Thoracic aorta (tissue), 2 donors: ENCODE results near the gene GEMIN2. TPM values are rescaled to one million over a fixed set of nuclear protein-coding genes. Genes with fewer than 3 reads are reported as not detected.
"Not testable (repeated sequence)": the region's sequence is repeated elsewhere in the genome, so short reads cannot be mapped to it uniquely, and the experiment has no call there.

Experiments used
- ATAC-seq: fragments of 150-250 bp; one replicate; pipeline ENCODE4 v1.8.0; 2017; ENCODE audit warnings: low read depth; ENCODE audit not compliant: insufficient number of reproducible peaks, low FRiP score
- DNase-seq: peaks from one replicate; pipeline ENCODE4 v3.0.0-alpha.2; 2020; ENCODE audit warnings: low spot score
- H3K27ac ChIP-seq, 2 donors: fragments of 200-600 bp; sonication (generic); 1 replicate in 1 of 2; 2 replicates in 1 of 2; pipeline ENCODE4 v1.5.1; 2016; ENCODE audit warnings: mild to moderate bottlenecking in 2 of 2, moderate library complexity in 2 of 2
- H3K27me3 ChIP-seq: fragments of 200-600 bp; sonication (generic); replicated peaks from 2 replicates; pipeline ENCODE4 v1.6.0; 2016; ENCODE audit warnings: mild to moderate bottlenecking; ENCODE audit not compliant: insufficient read depth
- H3K36me3 ChIP-seq: fragments of 200-600 bp; sonication (generic); one replicate; pipeline ENCODE4 v1.5.1; 2016
- H3K4me1 ChIP-seq, 2 donors: fragments of 200-600 bp; sonication (generic); 1 replicate in 1 of 2; 2 replicates in 1 of 2; pipeline versions ENCODE4 v1.5.1 to v1.6.0; 2016; ENCODE audit warnings: low read depth in 2 of 2, mild to moderate bottlenecking in 1 of 2; ENCODE audit not compliant: control insufficient read depth in 1 of 2
- H3K4me3 ChIP-seq: fragments of 200-600 bp; sonication (generic); 2 replicates; pipeline ENCODE4 v1.5.1; 2016; ENCODE audit warnings: mild to moderate bottlenecking
- H3K9me3 ChIP-seq: fragments of 200-600 bp; sonication (generic); 2 replicates; pipeline ENCODE4 v1.5.1; 2016
- total RNA-seq, 2 donors: library from RNA; depleted of rRNA; stranded (reverse); fragments of >200 nt; gene quantifications; one replicate each; pipeline versions ENCODE4 v1.1.0 to v1.2.3, GENCODE V29; 2016
- TF ChIP-seq, protein P1 (sequence below): fragments of 200-600 bp; sonication (generic); IDR thresholded peaks from one replicate; pipeline ENCODE4 v1.5.1; 2019; ENCODE audit warnings: antibody characterized with exemption

GEMIN2 gene, protein sequence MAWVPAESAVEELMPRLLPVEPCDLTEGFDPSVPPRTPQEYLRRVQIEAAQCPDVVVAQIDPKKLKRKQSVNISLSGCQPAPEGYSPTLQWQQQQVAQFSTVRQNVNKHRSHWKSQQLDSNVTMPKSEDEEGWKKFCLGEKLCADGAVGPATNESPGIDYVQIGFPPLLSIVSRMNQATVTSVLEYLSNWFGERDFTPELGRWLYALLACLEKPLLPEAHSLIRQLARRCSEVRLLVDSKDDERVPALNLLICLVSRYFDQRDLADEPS
- total RNA-seq = 1 to 10 TPM; 7.6 to 9.5 TPM

DNA sequence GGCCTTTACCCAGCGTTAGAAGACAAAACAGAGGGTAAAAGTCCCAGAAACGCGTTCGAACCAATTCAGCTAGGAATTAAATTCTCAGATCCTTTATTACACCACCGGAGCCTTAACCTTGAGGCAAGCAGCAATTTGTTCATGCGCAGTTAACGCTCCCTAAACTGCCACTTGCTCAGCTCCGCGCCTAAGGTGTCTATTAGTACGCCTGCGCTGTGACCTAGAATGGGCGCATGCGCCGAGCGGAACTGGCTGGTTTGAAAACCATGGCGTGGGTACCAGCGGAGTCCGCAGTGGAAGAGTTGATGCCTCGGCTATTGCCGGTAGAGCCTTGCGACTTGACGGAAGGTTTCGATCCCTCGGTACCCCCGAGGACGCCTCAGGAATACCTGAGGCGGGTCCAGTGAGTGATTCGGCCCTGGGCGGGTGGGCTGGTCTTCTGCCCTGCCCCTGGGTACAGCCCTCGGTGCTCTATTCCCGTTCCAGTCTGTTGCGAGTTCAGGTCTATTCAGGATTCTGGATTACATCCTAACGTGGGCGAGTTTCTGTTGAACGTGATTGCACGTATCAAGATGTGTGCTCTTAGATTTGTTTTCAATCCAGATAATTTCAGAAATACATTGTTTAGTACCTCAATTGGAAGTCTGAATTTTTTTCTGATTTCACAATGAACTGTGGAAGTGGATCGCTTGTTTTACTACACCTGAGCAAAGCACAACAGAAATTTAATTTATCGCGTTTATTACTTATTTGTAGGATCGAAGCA, at the start of gene GEMIN2:
GEMIN2 (plus strand) TSS at position 251 of the 766 bp plus-strand sequence; CDS start at position 267, 16 bp downstream.
- TF ChIP-seq, protein P1, sequence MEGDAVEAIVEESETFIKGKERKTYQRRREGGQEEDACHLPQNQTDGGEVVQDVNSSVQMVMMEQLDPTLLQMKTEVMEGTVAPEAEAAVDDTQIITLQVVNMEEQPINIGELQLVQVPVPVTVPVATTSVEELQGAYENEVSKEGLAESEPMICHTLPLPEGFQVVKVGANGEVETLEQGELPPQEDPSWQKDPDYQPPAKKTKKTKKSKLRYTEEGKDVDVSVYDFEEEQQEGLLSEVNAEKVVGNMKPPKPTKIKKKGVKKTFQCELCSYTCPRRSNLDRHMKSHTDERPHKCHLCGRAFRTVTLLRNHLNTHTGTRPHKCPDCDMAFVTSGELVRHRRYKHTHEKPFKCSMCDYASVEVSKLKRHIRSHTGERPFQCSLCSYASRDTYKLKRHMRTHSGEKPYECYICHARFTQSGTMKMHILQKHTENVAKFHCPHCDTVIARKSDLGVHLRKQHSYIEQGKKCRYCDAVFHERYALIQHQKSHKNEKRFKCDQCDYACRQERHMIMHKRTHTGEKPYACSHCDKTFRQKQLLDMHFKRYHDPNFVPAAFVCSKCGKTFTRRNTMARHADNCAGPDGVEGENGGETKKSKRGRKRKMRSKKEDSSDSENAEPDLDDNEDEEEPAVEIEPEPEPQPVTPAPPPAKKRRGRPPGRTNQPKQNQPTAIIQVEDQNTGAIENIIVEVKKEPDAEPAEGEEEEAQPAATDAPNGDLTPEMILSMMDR = no peak
- DNase-seq (peak; percentile 73), ATAC-seq (peak; percentile 89)
- peak within 1 kb of the TSS; percentile 84 for H3K4me3 ChIP-seq
- H3K27ac ChIP-seq = peak within 1 kb of the TSS; percentile 34 to 69
- H3K36me3 ChIP-seq = peaks cover under 1% of the 10 kb centered on the region
- no peaks in the 10 kb centered on the region for H3K9me3 ChIP-seq
- H3K27me3 ChIP-seq = no peaks in the 10 kb centered on the region
- H3K4me1 ChIP-seq = peaks cover 9 to 19% of the 10 kb centered on the region in 2 donors

DNA sequence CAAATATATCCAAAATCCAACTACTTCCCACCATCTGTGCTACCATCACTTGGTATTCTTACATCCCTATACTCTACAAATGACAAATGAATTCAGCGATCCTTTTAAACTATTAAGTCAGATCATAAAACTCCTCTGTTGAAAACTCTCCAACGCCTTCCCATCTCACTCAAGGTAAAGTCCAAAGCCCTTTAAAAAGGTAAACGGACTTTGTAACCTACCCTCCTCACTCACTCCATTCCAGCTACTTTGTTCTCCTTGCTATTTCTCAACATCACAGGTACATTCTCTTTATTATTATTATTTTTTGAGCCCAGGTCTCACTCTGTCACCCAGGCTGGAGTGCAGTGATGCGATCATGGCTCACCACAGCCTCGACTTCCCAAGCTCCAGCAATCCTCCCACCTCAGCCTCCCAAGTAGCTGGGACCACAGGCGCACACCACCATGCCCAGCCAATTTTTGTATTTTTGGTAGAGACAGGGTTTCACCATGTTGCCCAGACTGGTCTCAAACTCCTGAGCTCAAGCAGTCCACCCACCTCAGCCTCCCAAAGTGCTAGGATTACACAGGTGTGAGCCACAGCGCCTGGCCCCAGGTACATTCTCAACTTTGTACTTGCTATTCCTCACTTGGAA, 44.8 kb upstream of the GEMIN2 start:
- H3K27ac ChIP-seq, H3K4me3 ChIP-seq, H3K9me3 ChIP-seq, H3K4me1 ChIP-seq, H3K27me3 ChIP-seq, DNase-seq, ATAC-seq: not testable (repeated sequence)
- peaks cover 32% of the 10 kb centered on the region for H3K36me3 ChIP-seq

DNA sequence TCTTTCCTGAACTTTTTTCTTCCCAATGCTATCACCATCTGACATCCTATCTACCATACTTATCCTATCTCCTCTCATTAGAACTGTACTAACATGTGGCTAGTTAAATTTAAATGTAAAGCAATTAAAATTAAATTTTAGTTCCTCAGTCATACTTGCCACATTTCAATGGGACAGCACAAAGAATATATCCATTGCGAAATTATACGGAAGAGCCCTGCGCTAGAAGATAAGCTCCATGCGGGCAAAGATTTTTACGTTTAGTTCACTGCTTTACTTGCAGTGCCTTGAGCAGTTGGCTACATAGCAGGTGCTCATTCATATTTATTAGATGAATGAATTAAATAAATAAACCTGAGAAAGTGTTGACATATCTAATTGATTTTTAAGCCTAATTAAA, 44.2 kb upstream of the GEMIN2 start:
- Histone ChIP-seq H3K9me3 (no peaks in the 10 kb centered on the region), H3K27ac (no peak overlapping the region), H3K4me3 (no peak overlapping the region), H3K4me1 (no peaks in the 10 kb centered on the region), H3K36me3 (peaks cover 33% of the 10 kb centered on the region), H3K27me3 (no peaks in the 10 kb centered on the region)
- DNase-seq = no peak
- no peak for ATAC-seq
- TF ChIP-seq, protein P1 = no peak

DNA sequence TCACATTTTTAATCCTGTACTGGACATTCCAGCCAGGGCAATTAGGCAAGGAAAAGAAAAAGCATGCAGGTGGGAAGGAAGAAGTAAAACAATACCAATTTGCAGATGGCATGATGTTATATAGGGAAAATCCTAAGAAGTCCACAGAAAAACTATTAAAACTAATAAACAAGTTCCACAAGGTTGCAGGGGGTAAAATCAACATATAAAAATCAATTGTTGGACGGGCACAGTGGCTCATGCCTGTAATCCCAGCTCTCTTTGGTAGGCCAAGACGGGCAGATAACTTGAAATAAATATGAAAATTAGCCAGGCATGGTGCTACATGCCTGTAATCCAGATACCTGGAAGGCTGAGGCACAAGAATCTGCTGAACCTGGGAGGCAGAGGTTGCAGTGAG, 43.0 kb upstream of the GEMIN2 start:
- H3K36me3 ChIP-seq = peaks cover 35% of the 10 kb centered on the region
- TF ChIP-seq, protein P1 = no peak
- no peak for DNase-seq

DNA sequence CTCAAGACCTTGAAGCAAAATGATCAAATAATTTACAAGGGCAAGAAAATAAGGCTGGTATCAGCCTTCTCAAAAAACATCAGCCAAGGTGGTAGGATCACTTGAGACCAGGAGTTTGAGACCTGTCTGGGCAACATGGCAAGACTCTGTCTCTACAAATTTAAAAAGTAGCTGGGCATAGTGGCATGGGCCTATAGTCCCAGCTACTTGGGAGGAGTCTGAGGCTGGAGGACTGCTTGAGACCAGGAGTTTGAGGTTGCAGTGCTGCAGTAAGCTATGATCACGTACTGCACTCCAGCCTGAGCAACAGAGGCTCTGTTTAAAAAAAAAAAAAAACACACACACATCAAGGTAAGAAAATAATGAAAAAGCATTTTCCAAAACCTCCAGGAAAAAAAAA, 33.2 kb upstream of the GEMIN2 start:
- ATAC-seq (no peak), DNase-seq (no peak)
- peaks cover 29% of the 10 kb centered on the region for H3K36me3 ChIP-seq
- H3K9me3 ChIP-seq = no peaks in the 10 kb centered on the region
- H3K4me3 ChIP-seq = no peak overlapping the region
- H3K27ac ChIP-seq = no peak overlapping the region
- H3K4me1 ChIP-seq = no peaks in the 10 kb centered on the region
- no peaks in the 10 kb centered on the region for H3K27me3 ChIP-seq
- TF ChIP-seq, protein P1 = no peak

More for the DNA sequence above, 43.0 kb upstream of the GEMIN2 start:
- ATAC-seq = no peak
- Histone ChIP-seq H3K27ac (no peak overlapping the region), H3K4me3 (no peak overlapping the region), H3K27me3 (no peaks in the 10 kb centered on the region), H3K9me3 (no peaks in the 10 kb centered on the region), H3K4me1 (peaks cover 0 to 8% of the 10 kb centered on the region in 2 donors)
